Effector memory CD8-positive, alpha-beta T cell (primary cell): ENCODE measurements around the gene SERPINA7.

Experiments used
- ATAC-seq: fragments of 150-1000 bp; cut with Tn5 transposase; replicated peaks from 2 replicates; pipeline ENCODE4 v1.10.0; 2021; ENCODE audit warnings: mild to moderate bottlenecking, moderate library complexity
- DNase-seq, 3 experiments: peaks; one replicate each; pipeline ENCODE4 v3.0.0; 2021
- H3K27ac Mint-ChIP-seq, 2 donors: one replicate each; pipeline ENCODE4 v1.8.0; 2022; ENCODE audit warnings: mild to moderate bottlenecking in 2 of 2, mixed read lengths in 2 of 2, moderate library complexity in 2 of 2
- H3K27me3 Mint-ChIP-seq, 2 donors: one replicate each; pipeline ENCODE4 v1.8.0; 2022; ENCODE audit warnings: mixed read lengths in 2 of 2
- H3K36me3 Mint-ChIP-seq: one replicate; pipeline ENCODE4 v1.8.0; 2022; ENCODE audit warnings: mild to moderate bottlenecking, moderate library complexity, mixed read lengths; ENCODE audit not compliant: insufficient read depth
- H3K4me1 Mint-ChIP-seq, 2 donors: one replicate each; pipeline ENCODE4 v1.8.0; 2022; ENCODE audit warnings: low read depth in 2 of 2, mixed read lengths in 2 of 2
- H3K4me3 Mint-ChIP-seq, 2 donors: one replicate each; pipeline ENCODE4 v1.8.0; 2022; ENCODE audit warnings: mild to moderate bottlenecking in 2 of 2, mixed read lengths in 2 of 2, moderate library complexity in 2 of 2
- H3K9me3 Mint-ChIP-seq, 2 donors: one replicate each; pipeline ENCODE4 v1.8.0; 2022; ENCODE audit warnings: mixed read lengths in 2 of 2
- total RNA-seq, 9 experiments: gene quantifications; one replicate each; lab custom pipeline; 2026; lab: John Stamatoyannopoulos, UW

The SERPINA7 gene
- total RNA-seq: 0 reads per million in 9 experiments

- no peak within 1 kb of the TSS for H3K4me3 Mint-ChIP-seq
- H3K27me3 Mint-ChIP-seq: no peaks in the 10 kb centered on the region
- no peaks in the 10 kb centered on the region for H3K36me3 Mint-ChIP-seq
- H3K4me1 Mint-ChIP-seq: no peaks in the 10 kb centered on the region
- ATAC-seq: no peak
- no peak within 1 kb of the TSS for H3K27ac Mint-ChIP-seq
- H3K9me3 Mint-ChIP-seq: peaks cover 5% of the 10 kb centered on the region in 2 donors
- no peak for DNase-seq
Observed at GRCh38 chrX:106038625-106039024, at the start of gene SERPINA7. SERPINA7 (minus strand) TSS chrX:106038727; CDS start chrX:106037058, 1,669 bp downstream.

- H3K4me1 Mint-ChIP-seq: no peaks in the 10 kb centered on the region
- no peaks in the 10 kb centered on the region for H3K27me3 Mint-ChIP-seq
- DNase-seq: no peak
- peaks cover 2% of the 10 kb centered on the region for H3K36me3 Mint-ChIP-seq
- peaks cover 0 to 12% of the 10 kb centered on the region in 2 donors for H3K9me3 Mint-ChIP-seq
- H3K27ac Mint-ChIP-seq: no peak overlapping the region
- no peak overlapping the region for H3K4me3 Mint-ChIP-seq
- ATAC-seq: no peak
Observed at GRCh38 chrX:106069048-106069447, 30.5 kb upstream of the SERPINA7 start.

- ATAC-seq (no peak), DNase-seq (no peak)
- no peaks in the 10 kb centered on the region for H3K36me3 Mint-ChIP-seq
Observed at GRCh38 chrX:106050054-106050453, 11.5 kb upstream of the SERPINA7 start.

GRCh38 chrX:106042296-106042695 lies 3.8 kb upstream of the SERPINA7 start:
- no peaks in the 10 kb centered on the region for H3K4me1 Mint-ChIP-seq
- H3K9me3 Mint-ChIP-seq: peaks cover 5% of the 10 kb centered on the region in 2 donors
- H3K27ac Mint-ChIP-seq: no peak overlapping the region

More at GRCh38 chrX:106050054-106050453, 11.5 kb upstream of the SERPINA7 start:
- Mint-ChIP-seq H3K27me3 (no peaks in the 10 kb centered on the region), H3K4me1 (no peaks in the 10 kb centered on the region), H3K27ac (no peak overlapping the region), H3K4me3 (no peak overlapping the region), H3K9me3 (no peaks in the 10 kb centered on the region)

GRCh38 chrX:106040861-106041260 lies 2.3 kb upstream of the SERPINA7 start:
- H3K36me3 Mint-ChIP-seq: no peaks in the 10 kb centered on the region
- no peak overlapping the region for H3K27ac Mint-ChIP-seq
- ATAC-seq (no peak), DNase-seq (no peak)
- H3K9me3 Mint-ChIP-seq: peaks cover 5% of the 10 kb centered on the region in 2 donors
- H3K4me1 Mint-ChIP-seq: no peaks in the 10 kb centered on the region
- H3K4me3 Mint-ChIP-seq: no peak overlapping the region
- H3K27me3 Mint-ChIP-seq: no peaks in the 10 kb centered on the region

More at GRCh38 chrX:106042296-106042695, 3.8 kb upstream of the SERPINA7 start:
- Mint-ChIP-seq H3K36me3 (no peaks in the 10 kb centered on the region), H3K27me3 (no peaks in the 10 kb centered on the region), H3K4me3 (no peak overlapping the region)
- ATAC-seq: no peak
- no peak for DNase-seq

- Mint-ChIP-seq H3K27ac (no peak overlapping the region), H3K4me1 (no peaks in the 10 kb centered on the region), H3K4me3 (no peak overlapping the region), H3K9me3 (peaks cover 5% of the 10 kb centered on the region in 2 donors), H3K27me3 (no peaks in the 10 kb centered on the region), H3K36me3 (no peaks in the 10 kb centered on the region)
- DNase-seq (no peak), ATAC-seq (no peak)
Observed at GRCh38 chrX:106039920-106040319, 1.4 kb upstream of the SERPINA7 start.

- Mint-ChIP-seq H3K27ac (no peak overlapping the region), H3K27me3 (no peaks in the 10 kb centered on the region), H3K9me3 (peaks cover 5% of the 10 kb centered on the region in 2 donors), H3K36me3 (no peaks in the 10 kb centered on the region), H3K4me1 (no peaks in the 10 kb centered on the region), H3K4me3 (no peak overlapping the region)
- ATAC-seq: no peak
- no peak for DNase-seq
Observed at GRCh38 chrX:106037835-106038473, 573 bp downstream of the SERPINA7 start.

GRCh38 chrX:106036716-106037115 lies 1.8 kb downstream of the SERPINA7 start:
- H3K9me3 Mint-ChIP-seq: peaks cover 5% of the 10 kb centered on the region in 2 donors
- DNase-seq: no peak
- H3K27ac Mint-ChIP-seq: no peak overlapping the region
- no peaks in the 10 kb centered on the region for H3K36me3 Mint-ChIP-seq
- H3K27me3 Mint-ChIP-seq: no peaks in the 10 kb centered on the region
- no peaks in the 10 kb centered on the region for H3K4me1 Mint-ChIP-seq
- no peak for ATAC-seq
- no peak overlapping the region for H3K4me3 Mint-ChIP-seq

GRCh38 chrX:106035064-106035463 lies 3.5 kb downstream of the SERPINA7 start:
- Mint-ChIP-seq H3K36me3 (no peaks in the 10 kb centered on the region), H3K4me3 (no peak overlapping the region), H3K27ac (no peak overlapping the region), H3K9me3 (peaks cover 5% of the 10 kb centered on the region in 2 donors), H3K4me1 (no peaks in the 10 kb centered on the region), H3K27me3 (no peaks in the 10 kb centered on the region)
- ATAC-seq: no peak
- DNase-seq: no peak

- H3K27ac Mint-ChIP-seq: no peak overlapping the region
- DNase-seq (no peak), ATAC-seq (no peak)
- H3K9me3 Mint-ChIP-seq: no peaks in the 10 kb centered on the region
- no peaks in the 10 kb centered on the region for H3K36me3 Mint-ChIP-seq
- no peaks in the 10 kb centered on the region for H3K27me3 Mint-ChIP-seq
- no peaks in the 10 kb centered on the region for H3K4me1 Mint-ChIP-seq
- H3K4me3 Mint-ChIP-seq: no peak overlapping the region
Observed at GRCh38 chrX:106023947-106024346, 14.6 kb downstream of the SERPINA7 start.

GRCh38 chrX:106022238-106022637 lies 16.3 kb downstream of the SERPINA7 start:
- DNase-seq (no peak), ATAC-seq (no peak)
- no peaks in the 10 kb centered on the region for H3K4me1 Mint-ChIP-seq
- no peaks in the 10 kb centered on the region for H3K36me3 Mint-ChIP-seq
- H3K9me3 Mint-ChIP-seq: no peaks in the 10 kb centered on the region
- no peaks in the 10 kb centered on the region for H3K27me3 Mint-ChIP-seq
- no peak overlapping the region for H3K27ac Mint-ChIP-seq
- no peak overlapping the region for H3K4me3 Mint-ChIP-seq

- ATAC-seq: no peak
- Mint-ChIP-seq H3K9me3 (no peaks in the 10 kb centered on the region), H3K27me3 (no peaks in the 10 kb centered on the region), H3K36me3 (no peaks in the 10 kb centered on the region), H3K27ac (no peak overlapping the region), H3K4me1 (no peaks in the 10 kb centered on the region), H3K4me3 (no peak overlapping the region)
- DNase-seq: no peak
Observed at GRCh38 chrX:106014119-106014775, 24.3 kb downstream of the SERPINA7 start.

- peaks cover 0 to 1% of the 10 kb centered on the region in 2 donors for H3K9me3 Mint-ChIP-seq
- no peak overlapping the region for H3K27ac Mint-ChIP-seq
- no peak overlapping the region for H3K4me3 Mint-ChIP-seq
- ATAC-seq (no peak), DNase-seq (no peak)
- no peaks in the 10 kb centered on the region for H3K4me1 Mint-ChIP-seq
- H3K27me3 Mint-ChIP-seq: no peaks in the 10 kb centered on the region
- no peaks in the 10 kb centered on the region for H3K36me3 Mint-ChIP-seq
Observed at GRCh38 chrX:106009145-106009544, 29.4 kb downstream of the SERPINA7 start.

- ATAC-seq (no peak), DNase-seq (no peak)
- Mint-ChIP-seq H3K9me3 (peaks cover 0 to 1% of the 10 kb centered on the region in 2 donors), H3K27ac (no peak overlapping the region), H3K4me3 (no peak overlapping the region), H3K36me3 (no peaks in the 10 kb centered on the region), H3K4me1 (no peaks in the 10 kb centered on the region), H3K27me3 (no peaks in the 10 kb centered on the region)
Observed at GRCh38 chrX:106007815-106008214, 30.7 kb downstream of the SERPINA7 start.
